ENCODE results near the gene PTPN14.

Gene PTPN14

DNA sequence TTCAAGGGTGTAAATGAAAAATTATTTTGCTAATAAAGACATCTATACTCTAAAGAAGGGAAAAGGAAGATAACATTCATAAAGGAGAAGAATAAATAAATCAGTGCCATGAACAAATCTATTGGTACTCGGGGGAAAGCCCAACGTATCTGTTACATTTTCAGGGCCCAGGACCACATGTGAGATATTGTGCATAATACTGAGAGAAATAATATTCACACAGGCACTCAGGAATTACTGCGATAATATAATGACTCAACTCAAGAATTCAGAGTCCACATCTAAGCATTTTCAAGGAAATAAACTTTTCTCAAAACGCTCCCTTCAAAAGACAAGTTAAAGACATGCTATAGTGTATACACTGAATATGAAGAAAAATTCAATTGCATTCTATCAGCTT is 161.7 kb downstream of the PTPN14 start:
- H3K4me3 Mint-ChIP-seq: no peak overlapping the region
- no peaks in the 10 kb centered on the region for H3K4me1 Mint-ChIP-seq
- DNase-seq (ENCODE audit: low spot score in 2 of 2) (no peak), ATAC-seq (no peak)
- H3K36me3 Mint-ChIP-seq: no peaks in the 10 kb centered on the region
- no peak overlapping the region for H3K27ac Mint-ChIP-seq
- H3K9me3 Mint-ChIP-seq: no peaks in the 10 kb centered on the region

DNA sequence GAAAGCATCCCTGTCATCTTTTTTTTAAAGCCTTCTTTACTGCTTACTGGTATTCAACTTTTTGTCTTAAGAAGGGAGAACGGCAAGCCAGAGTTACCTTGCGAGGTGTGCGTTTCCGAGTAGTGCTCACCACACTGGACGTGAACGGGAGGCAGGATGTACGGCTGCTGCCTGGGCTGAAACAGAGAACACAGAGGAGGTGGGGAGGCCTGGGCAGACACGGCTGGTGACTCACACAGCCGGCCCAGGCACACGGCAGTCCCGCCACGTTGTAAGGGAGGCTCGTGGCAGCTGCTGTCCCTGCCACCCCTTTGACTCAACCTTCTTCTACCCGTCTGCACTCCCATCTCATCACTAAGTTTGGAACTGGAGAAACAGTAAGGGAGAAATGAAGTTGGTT is 164.7 kb downstream of the PTPN14 start:
- peak overlapping the region; percentile 57 for H3K27ac Mint-ChIP-seq
- ATAC-seq (peak; percentile 77), DNase-seq (ENCODE audit: low spot score in 2 of 2) (no peak)
- no peaks in the 10 kb centered on the region for H3K4me1 Mint-ChIP-seq
- no peak overlapping the region for H3K4me3 Mint-ChIP-seq
- H3K36me3 Mint-ChIP-seq: no peaks in the 10 kb centered on the region
- H3K9me3 Mint-ChIP-seq: no peaks in the 10 kb centered on the region

DNA sequence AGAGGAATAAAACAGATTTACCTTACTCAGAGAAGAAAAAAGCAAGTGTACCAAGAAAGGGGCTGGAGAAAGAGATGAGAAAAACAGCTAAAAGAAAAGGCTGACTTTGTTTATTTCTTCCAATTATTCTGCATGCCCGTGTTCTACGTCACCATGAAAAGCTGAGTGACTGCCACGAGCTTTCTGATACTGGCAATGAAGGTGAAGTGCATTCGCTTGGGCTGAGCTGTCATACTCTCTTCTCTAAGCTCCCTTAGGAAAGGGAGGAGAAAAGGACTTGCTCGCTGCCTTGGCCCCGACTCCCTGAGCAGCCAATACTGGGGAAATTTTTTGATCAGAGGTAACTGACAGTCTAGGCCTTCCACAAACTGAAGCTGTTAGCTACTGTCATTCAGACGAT is 165.1 kb downstream of the PTPN14 start:
- Mint-ChIP-seq H3K9me3 (no peaks in the 10 kb centered on the region), H3K36me3 (no peaks in the 10 kb centered on the region), H3K4me1 (no peaks in the 10 kb centered on the region), H3K4me3 (no peak overlapping the region), H3K27ac (no peak overlapping the region)
- ATAC-seq (peak; percentile 23), DNase-seq (ENCODE audit: low spot score in 2 of 2) (no peak)

DNA sequence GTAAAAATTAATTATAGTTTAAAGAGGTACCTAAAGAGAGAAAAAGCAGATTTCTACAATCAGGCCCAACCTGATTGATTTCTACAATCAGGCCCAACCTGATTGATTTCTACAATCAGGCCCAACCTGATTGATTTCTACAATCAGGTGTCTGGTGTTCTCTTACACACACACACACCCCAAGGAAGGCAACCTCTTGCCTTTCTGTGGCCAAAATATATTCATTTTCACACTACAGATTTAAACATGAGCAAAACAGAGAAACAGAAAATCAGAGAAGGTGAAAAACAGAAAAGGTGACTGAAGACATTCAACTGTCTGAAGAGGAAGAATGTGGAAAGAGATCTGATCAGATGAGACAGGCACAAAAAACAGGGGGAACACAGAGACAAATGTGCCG is 166.0 kb downstream of the PTPN14 start:
- Mint-ChIP-seq H3K4me1 (no peaks in the 10 kb centered on the region), H3K36me3 (no peaks in the 10 kb centered on the region), H3K27ac (no peak overlapping the region), H3K4me3 (no peak overlapping the region), H3K9me3 (no peaks in the 10 kb centered on the region)
- ATAC-seq: no peak
- DNase-seq (ENCODE audit: low spot score in 2 of 2): no peak

DNA sequence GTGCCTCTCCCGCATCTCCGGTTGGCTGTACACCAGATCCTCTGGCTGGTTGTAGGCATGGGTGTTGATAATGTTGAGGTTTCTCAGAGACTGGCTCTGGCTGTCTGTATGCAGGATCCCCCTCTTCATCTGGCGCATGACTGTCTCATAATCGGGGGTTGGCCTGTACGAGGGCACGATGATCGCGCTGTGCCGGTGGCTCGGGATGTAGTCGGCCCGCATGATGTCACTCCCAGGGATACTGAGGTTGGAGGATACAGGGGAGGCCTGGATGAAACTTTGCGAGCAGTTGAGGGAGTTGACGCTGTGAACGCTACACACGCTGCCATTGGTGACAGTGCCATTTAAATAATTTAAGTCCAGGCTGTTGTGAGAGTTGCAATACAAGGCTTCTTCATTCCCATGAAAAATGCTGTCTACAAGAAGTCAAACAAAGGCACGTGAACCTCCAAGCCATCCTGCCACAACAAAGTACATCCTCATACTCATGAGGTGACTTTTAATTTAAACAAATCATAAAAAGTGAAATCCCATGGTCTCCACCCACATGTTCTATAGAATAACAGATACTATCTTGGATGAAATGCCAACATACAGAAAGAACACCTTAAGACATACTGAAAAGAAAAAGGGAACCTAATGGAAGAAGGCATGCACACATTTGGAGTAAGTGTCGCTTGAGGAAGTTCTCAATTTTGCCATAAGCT is 166.9 kb downstream of the PTPN14 start:
- Mint-ChIP-seq H3K36me3 (no peaks in the 10 kb centered on the region), H3K4me3 (no peak overlapping the region), H3K4me1 (no peaks in the 10 kb centered on the region), H3K9me3 (no peaks in the 10 kb centered on the region), H3K27ac (no peak overlapping the region)
- no peak for DNase-seq (ENCODE audit: low spot score in 2 of 2)
- no peak for ATAC-seq

DNA sequence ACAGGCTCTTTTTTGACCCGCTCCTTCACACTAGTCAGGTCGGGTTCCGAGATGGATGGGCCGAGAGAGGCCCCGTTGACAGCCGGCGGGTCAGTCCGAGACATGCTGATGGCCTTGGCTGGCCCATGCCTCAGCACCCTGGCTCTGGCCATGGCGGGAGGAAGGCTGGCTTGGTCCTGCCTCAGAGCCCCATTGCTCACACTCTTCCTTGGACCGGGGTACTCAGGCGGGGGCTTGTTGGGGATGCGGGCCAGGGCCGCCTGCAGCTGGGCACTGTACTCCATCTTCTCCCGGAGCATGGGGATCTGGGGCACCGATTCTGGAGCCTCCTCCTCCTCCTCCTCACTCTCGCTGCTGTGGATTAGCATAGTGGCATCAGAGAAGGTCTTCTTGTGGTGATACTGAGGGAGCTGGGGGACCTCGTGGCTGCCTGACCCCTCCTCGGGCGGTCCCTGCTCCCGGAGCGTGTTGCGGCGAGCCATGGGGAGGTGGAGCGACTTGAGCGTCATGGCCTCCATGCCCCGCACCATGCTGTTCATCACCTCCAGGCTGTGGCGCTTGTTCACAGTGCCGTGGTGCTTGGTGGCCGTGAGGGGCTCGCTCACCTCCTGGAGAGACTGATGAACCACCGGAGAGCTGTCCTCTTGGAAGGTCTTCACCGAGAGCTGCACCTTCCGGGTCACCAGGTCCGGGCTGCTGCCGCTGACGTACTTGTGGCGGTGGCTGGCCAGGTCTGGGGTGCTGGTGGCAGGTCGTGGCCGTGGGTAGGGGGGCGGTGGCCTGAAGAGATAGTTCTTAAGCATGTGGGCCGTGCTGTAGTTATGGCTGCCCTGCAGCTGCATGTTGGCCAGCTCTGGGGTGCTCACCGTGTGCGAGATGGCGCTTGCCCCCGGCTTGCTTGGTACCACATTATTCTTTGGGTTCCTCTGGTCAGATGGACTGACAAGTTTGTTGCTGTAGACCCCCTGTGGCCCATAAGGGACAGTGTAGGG is 167.7 kb downstream of the PTPN14 start:
- ATAC-seq: no peak
- DNase-seq (ENCODE audit: low spot score in 2 of 2): no peak
- Mint-ChIP-seq H3K4me3 (no peak overlapping the region), H3K4me1 (no peaks in the 10 kb centered on the region), H3K36me3 (no peaks in the 10 kb centered on the region), H3K9me3 (no peaks in the 10 kb centered on the region), H3K27ac (no peak overlapping the region)

DNA sequence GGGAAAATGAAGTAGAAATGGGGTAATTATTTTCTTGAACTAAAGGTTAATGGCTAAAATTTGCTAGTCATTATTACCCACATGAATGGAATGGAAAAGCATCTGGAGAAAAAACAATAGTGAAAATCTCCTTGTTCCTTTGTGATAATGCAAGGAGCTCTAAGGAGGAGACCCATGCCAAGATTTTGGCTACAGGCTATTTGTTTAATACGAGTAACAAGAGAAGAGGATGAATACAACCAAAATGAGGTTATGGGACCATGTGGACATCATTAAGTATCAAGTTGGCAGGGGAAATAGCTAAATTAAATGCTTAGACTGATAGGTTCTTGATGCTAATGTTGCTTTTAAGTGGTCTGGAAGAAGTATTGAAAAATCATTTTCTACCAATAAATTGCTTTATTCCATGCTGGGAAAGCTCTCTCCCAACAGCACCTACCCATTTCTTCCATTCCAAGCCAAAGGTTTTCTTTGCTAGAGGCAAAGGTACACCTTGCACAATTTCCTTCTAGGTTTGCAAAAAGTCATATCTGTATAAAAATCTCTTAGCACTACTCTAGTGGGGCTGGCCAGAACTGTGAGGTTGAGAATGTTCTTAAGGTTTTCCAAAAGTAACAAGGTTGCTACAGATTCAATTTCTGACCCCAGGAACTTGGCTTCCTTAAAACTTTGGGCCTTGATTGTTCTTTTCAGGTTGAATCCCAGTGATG is 170.3 kb downstream of the PTPN14 start:
- H3K27ac Mint-ChIP-seq: no peak overlapping the region

DNA sequence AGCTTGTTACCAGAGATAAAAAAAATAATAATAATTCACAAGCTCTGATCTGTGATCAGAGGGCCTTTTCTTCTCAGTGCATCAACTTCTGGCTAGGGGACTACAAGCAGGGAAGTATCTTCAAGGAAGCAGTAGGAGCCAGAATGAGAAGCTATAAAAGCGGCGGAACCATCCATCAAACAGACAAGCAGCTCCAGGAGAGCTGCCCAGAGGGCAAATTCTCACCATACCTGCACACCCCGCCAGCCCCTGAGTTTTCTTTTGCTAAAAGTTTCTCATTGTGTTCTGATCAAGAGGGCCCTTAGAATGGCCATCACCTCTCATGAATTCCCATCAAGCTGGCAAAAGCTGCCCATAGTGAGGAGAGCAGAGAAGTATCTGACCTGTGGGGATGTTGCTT is 171.0 kb downstream of the PTPN14 start:
- no peak overlapping the region for H3K27ac Mint-ChIP-seq
- no peak overlapping the region for H3K4me3 Mint-ChIP-seq
- H3K9me3 Mint-ChIP-seq: no peaks in the 10 kb centered on the region
- no peaks in the 10 kb centered on the region for H3K36me3 Mint-ChIP-seq
- DNase-seq (ENCODE audit: low spot score in 2 of 2) (no peak), ATAC-seq (no peak)
- no peaks in the 10 kb centered on the region for H3K4me1 Mint-ChIP-seq

More for the DNA sequence above, 170.3 kb downstream of the PTPN14 start:
- ATAC-seq (no peak), DNase-seq (ENCODE audit: low spot score in 2 of 2) (no peak)
- H3K4me3 Mint-ChIP-seq: no peak overlapping the region
- H3K4me1 Mint-ChIP-seq: no peaks in the 10 kb centered on the region
- H3K9me3 Mint-ChIP-seq: no peaks in the 10 kb centered on the region
- H3K36me3 Mint-ChIP-seq: no peaks in the 10 kb centered on the region

DNA sequence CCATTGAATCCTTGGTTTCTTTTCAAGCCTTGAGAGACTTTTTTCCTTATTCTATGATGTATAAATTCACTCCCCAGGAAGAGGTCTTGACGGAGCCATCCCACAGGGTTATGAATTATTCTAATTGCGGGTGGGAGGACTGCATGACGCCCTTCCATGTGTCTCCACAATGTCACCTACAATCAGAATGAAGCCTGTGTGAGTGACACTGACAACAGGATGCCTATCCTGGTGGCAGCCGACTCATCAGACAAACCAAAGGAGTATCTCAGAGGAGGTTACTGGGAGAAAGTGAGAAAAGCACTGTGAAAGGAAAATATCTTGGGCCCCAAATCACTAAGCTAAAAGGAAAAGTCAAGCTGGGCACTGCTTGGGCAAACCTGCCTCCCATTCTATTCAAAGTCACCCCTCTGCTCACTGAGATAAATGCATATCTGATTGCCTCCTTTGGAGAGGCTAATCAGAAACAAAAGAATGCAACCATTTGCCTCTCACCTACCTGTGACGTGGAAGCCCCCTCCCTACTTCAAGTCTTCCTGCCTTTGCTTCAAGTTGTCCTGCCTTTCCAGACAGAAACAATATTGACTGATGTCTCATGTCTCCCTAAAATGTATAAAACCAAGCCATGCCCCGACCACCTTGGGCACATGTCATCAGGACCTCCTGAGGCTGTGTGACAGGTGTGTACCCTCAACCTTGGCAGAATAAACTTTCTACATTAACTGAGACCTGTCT is 172.0 kb downstream of the PTPN14 start:
- DNase-seq (ENCODE audit: low spot score in 2 of 2) (no peak), ATAC-seq (no peak)
- no peaks in the 10 kb centered on the region for H3K4me1 Mint-ChIP-seq
- no peak overlapping the region for H3K4me3 Mint-ChIP-seq
- no peaks in the 10 kb centered on the region for H3K36me3 Mint-ChIP-seq
- no peaks in the 10 kb centered on the region for H3K9me3 Mint-ChIP-seq
- no peak overlapping the region for H3K27ac Mint-ChIP-seq

DNA sequence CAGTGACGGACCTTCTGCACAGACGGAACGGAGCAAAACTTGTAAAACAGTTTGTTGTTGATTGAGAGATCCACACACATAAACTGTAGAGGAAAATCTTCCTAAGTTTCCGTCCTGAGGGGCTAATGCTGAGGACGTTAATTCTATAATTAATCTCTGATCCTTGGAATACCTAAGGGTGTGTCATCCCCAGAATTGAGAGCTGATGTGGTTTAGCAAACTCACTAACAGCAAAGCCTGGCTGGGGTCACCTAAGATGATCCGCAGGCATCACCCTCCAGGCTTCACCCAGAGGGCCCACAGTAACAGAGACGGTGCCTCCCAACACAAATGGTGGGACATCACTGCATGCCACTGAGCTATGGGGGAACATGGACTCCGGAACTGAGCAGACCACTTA is 172.9 kb downstream of the PTPN14 start:
- Mint-ChIP-seq H3K36me3 (no peaks in the 10 kb centered on the region), H3K4me1 (no peaks in the 10 kb centered on the region), H3K4me3 (no peak overlapping the region), H3K9me3 (no peaks in the 10 kb centered on the region), H3K27ac (no peak overlapping the region)
- DNase-seq (ENCODE audit: low spot score in 2 of 2): no peak
- no peak for ATAC-seq

DNA sequence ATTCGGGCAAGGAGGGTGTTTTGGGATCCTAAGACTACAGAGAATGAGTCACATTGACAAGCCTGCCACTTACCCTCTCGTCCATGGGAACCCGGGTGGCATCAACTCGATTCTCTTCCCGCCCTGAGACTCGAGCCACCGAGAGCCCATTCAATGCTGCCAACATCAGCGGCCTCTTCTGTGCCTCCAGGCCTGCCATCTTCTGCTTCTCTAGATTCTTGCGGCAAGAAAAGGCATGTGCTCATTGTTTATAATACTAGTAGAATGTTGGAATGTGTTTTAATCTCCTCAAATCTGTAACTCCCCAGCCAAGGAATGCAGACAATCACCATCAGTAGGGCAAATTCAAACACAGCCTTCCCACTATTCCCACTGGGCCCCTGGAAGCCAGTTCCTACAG is 173.5 kb downstream of the PTPN14 start:
- H3K9me3 Mint-ChIP-seq: no peaks in the 10 kb centered on the region
- no peak overlapping the region for H3K4me3 Mint-ChIP-seq
- H3K36me3 Mint-ChIP-seq: no peaks in the 10 kb centered on the region
- no peak overlapping the region for H3K27ac Mint-ChIP-seq
- no peaks in the 10 kb centered on the region for H3K4me1 Mint-ChIP-seq
- ATAC-seq: no peak
- no peak for DNase-seq (ENCODE audit: low spot score in 2 of 2)

DNA sequence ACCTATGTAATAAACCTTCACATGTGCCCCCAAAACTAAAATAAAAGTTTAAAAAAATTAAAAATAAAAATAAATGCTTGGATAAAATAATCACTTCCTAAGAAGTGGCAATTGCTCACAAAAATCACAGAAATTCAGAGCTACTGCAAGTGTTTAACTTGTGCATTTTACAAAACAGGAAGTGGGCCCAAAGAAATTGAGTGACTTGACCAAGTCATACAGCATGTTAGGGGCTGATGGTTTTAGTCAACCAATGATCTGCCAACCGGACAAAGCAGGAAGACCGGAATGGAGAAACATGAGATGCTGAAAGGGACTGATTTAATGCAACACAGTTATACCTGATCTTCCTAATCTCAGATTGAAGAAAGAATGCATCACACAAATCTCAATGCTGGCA is 173.9 kb downstream of the PTPN14 start:
- no peak overlapping the region for H3K27ac Mint-ChIP-seq
- DNase-seq (ENCODE audit: low spot score in 2 of 2): no peak
- H3K4me3 Mint-ChIP-seq: no peak overlapping the region
- H3K4me1 Mint-ChIP-seq: no peaks in the 10 kb centered on the region
- no peaks in the 10 kb centered on the region for H3K9me3 Mint-ChIP-seq
- no peak for ATAC-seq
- H3K36me3 Mint-ChIP-seq: no peaks in the 10 kb centered on the region

DNA sequence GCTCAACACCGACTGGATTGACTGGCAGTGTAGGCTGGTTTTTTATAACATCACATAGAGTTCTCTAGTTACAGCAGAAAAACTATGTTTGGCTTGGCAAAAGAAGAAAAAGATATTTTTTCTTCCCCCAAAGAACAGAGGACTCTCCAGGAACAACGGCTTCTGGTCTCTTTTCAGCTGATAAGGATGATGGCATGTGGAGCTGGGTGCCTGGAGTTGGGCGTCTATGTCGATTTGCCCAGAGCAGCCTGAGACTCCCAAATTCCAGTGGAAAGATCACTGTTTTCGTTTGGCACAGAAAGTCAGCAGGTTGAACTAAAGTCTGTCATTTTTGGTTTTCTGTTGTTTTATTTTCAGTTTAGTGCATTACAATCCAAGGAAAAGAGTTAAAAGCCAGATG is 179.3 kb downstream of the PTPN14 start:
- no peaks in the 10 kb centered on the region for H3K36me3 Mint-ChIP-seq
- no peak overlapping the region for H3K4me3 Mint-ChIP-seq
- no peak for DNase-seq (ENCODE audit: low spot score in 2 of 2)
- no peaks in the 10 kb centered on the region for H3K4me1 Mint-ChIP-seq
- H3K27ac Mint-ChIP-seq: no peak overlapping the region
- no peaks in the 10 kb centered on the region for H3K9me3 Mint-ChIP-seq
- no peak for ATAC-seq

DNA sequence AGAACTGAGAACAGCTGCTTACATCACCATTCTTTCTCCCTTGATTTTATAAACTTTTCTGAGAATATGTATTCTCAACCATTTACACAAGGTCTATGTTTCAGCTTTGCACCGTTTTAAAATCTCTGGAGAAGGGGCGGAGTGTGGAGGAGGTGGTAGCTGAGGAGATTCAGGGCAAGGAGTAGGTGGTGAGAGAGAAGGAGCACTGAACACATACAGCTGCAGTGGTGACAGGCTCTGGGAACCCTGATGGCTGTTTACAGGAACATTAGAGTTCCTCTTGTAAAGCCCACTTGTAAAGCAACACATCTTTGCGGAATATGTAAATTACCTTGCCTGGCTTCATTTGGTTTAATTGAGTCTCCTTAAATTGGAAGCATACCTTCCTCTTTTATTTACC is 180.8 kb downstream of the PTPN14 start:
- Mint-ChIP-seq H3K4me3 (no peak overlapping the region), H3K4me1 (no peaks in the 10 kb centered on the region), H3K9me3 (no peaks in the 10 kb centered on the region), H3K27ac (no peak overlapping the region), H3K36me3 (no peaks in the 10 kb centered on the region)
- DNase-seq (ENCODE audit: low spot score in 2 of 2) (no peak), ATAC-seq (no peak)

DNA sequence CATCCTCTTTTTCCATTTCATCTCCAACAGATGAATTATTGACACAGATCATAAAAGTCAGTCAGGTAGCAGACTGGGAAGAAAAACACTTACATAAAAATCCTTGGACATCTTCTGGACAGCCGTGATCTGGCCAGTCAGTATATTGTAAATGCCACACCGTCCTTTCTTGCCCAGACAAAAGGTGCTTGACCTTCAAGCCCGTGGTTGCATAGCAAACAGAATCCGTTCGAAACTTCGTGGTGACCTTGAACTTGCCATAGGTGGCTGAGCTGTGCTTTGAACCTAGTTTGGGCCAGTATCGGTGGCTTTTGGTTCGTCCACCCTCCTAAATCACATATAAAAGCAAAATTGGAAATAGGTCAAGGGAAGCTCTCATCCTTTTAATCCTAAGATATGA is 182.0 kb downstream of the PTPN14 start:
- no peaks in the 10 kb centered on the region for H3K4me1 Mint-ChIP-seq
- H3K36me3 Mint-ChIP-seq: no peaks in the 10 kb centered on the region
- DNase-seq (ENCODE audit: low spot score in 2 of 2) (no peak), ATAC-seq (no peak)
- no peaks in the 10 kb centered on the region for H3K9me3 Mint-ChIP-seq
- H3K4me3 Mint-ChIP-seq: no peak overlapping the region
- no peak overlapping the region for H3K27ac Mint-ChIP-seq
